HEK293 (cell line): Measurements from ENCODE around the gene SRRM2.
A peak's percentile ranks its signal among the peaks of the same experiment; 100 is the strongest.

Experiments used
- CTCF ChIA-PET: fragments of 350-600 bp; formaldehyde crosslinking; extraction: SDS; loops from one replicate; lab custom pipeline; 2021; ENCODE audit warnings: antibody characterized with exemption; lab: Yijun Ruan, JAX
- POLR2A ChIA-PET: fragments of 300-600 bp; formaldehyde crosslinking; extraction: SDS; loops from one replicate; lab custom pipeline; 2020; ENCODE audit warnings: antibody characterized with exemption, inconsistent platforms; lab: Yijun Ruan, JAX
- H3K27ac ChIP-seq: fragments of 200-500 bp; sonication (Bioruptor generic); 2 replicates; pipeline ENCODE4 v1.5.1; 2014; ENCODE audit warnings: low read depth, low read length, control low read depth, inconsistent platforms; ENCODE audit errors: extremely low read depth
- H3K36me3 ChIP-seq, 2 experiments: fragments of 200-500 bp in 1 of 2; sonication (Bioruptor generic) in 1 of 2; 1 replicate in 1 of 2; 2 replicates in 1 of 2; pipeline ENCODE4 v1.5.1; 2014 to 2017; ENCODE audit warnings: inconsistent platforms in 2 of 2, low read length in 2 of 2; ENCODE audit not compliant: control insufficient read depth in 2 of 2, insufficient read depth in 1 of 2
- H3K4me1 ChIP-seq: fragments of 200-500 bp; sonication (Bioruptor generic); 2 replicates; pipeline ENCODE4 v1.5.1; 2014; ENCODE audit warnings: mild to moderate bottlenecking, low read length, inconsistent platforms; ENCODE audit not compliant: control insufficient read depth, insufficient read depth
- H3K4me3 ChIP-seq: 2 replicates; pipeline ENCODE4 v1.5.1; 2011; ENCODE audit warnings: low read depth, mild to moderate bottlenecking, control low read depth, low read length, moderate library complexity
- H3K9me3 ChIP-seq: fragments of 200-500 bp; sonication (Bioruptor generic); 2 replicates; pipeline ENCODE4 v1.5.1; 2014; ENCODE audit warnings: low read depth, low read length, inconsistent platforms; ENCODE audit not compliant: control insufficient read depth, insufficient read depth
- EGR2 ChIP-seq: fragments of 450-650 bp; formaldehyde crosslinking; IDR thresholded peaks from 2 replicates; pipeline ENCODE4 v1.5.1; 2016; ENCODE audit warnings: low read depth, missing biosample characterization, missing genetic modification characterization
- GLIS1 ChIP-seq: fragments of 450-650 bp; formaldehyde crosslinking; IDR thresholded peaks from 2 replicates; pipeline ENCODE4 v1.5.1; 2016; ENCODE audit warnings: missing biosample characterization, missing genetic modification characterization
- KLF1 ChIP-seq: fragments of 450-650 bp; formaldehyde crosslinking; IDR thresholded peaks from 2 replicates; pipeline ENCODE4 v1.5.1; 2016; ENCODE audit warnings: missing biosample characterization, missing genetic modification characterization
- SCRT1 ChIP-seq: fragments of 450-650 bp; formaldehyde crosslinking; IDR thresholded peaks from 2 replicates; pipeline ENCODE4 v1.5.1; 2016; ENCODE audit warnings: missing biosample characterization, missing genetic modification characterization, borderline replicate concordance
- YY1 ChIP-seq: fragments of 450-650 bp; formaldehyde crosslinking; IDR thresholded peaks from 2 replicates; pipeline ENCODE4 v1.5.1; 2018; ENCODE audit warnings: missing biosample characterization, missing genetic modification characterization
- ZBTB48 ChIP-seq: fragments of 450-650 bp; formaldehyde crosslinking; IDR thresholded peaks from 2 replicates; pipeline ENCODE4 v1.5.1; 2016; ENCODE audit warnings: missing biosample characterization, missing genetic modification characterization
- ZIC2 ChIP-seq: fragments of 450-650 bp; formaldehyde crosslinking; IDR thresholded peaks from 2 replicates; pipeline ENCODE4 v1.5.1; 2016; ENCODE audit warnings: missing biosample characterization, missing genetic modification characterization
- ZNF10 ChIP-seq: fragments of 450-650 bp; formaldehyde crosslinking; IDR thresholded peaks from 2 replicates; pipeline ENCODE4 v1.5.1; 2017; ENCODE audit warnings: missing biosample characterization, missing genetic modification characterization
- ZNF2 ChIP-seq: fragments of 450-650 bp; formaldehyde crosslinking; IDR thresholded peaks from 2 replicates; pipeline ENCODE4 v1.5.1; 2016; ENCODE audit warnings: missing biosample characterization, missing genetic modification characterization
- ZNF24 ChIP-seq: fragments of 450-650 bp; formaldehyde crosslinking; IDR thresholded peaks from 2 replicates; pipeline ENCODE4 v1.5.1; 2016; ENCODE audit warnings: missing biosample characterization, missing genetic modification characterization
- ZNF335 ChIP-seq: fragments of 450-650 bp; formaldehyde crosslinking; conservative IDR thresholded peaks from 2 replicates; pipeline ENCODE4 v1.5.1; 2016; ENCODE audit warnings: missing biosample characterization, missing genetic modification characterization
- ZNF366 ChIP-seq: fragments of 450-650 bp; formaldehyde crosslinking; conservative IDR thresholded peaks from 2 replicates; pipeline ENCODE4 v1.5.1; 2016; ENCODE audit warnings: missing biosample characterization, missing genetic modification characterization
- ZNF37A ChIP-seq: fragments of 450-650 bp; IDR thresholded peaks from 2 replicates; pipeline ENCODE4 v1.5.1; 2018; ENCODE audit warnings: missing biosample characterization, missing genetic modification characterization
- ZNF423 ChIP-seq: fragments of 450-650 bp; formaldehyde crosslinking; IDR thresholded peaks from 2 replicates; pipeline ENCODE4 v1.5.1; 2016; ENCODE audit warnings: missing biosample characterization, missing genetic modification characterization
- ZNF426 ChIP-seq: fragments of 450-650 bp; formaldehyde crosslinking; IDR thresholded peaks from 2 replicates; pipeline ENCODE4 v1.5.1; 2017; ENCODE audit warnings: missing biosample characterization, missing genetic modification characterization, mild to moderate bottlenecking, inconsistent platforms, moderate library complexity
- ZNF529 ChIP-seq: fragments of 450-650 bp; formaldehyde crosslinking; IDR thresholded peaks from 2 replicates; pipeline ENCODE4 v1.5.1; 2017; ENCODE audit warnings: missing genetic modification characterization, missing biosample characterization; ENCODE audit not compliant: insufficient replicate concordance
- ZNF561 ChIP-seq: fragments of 450-650 bp; IDR thresholded peaks from 2 replicates; pipeline ENCODE4 v1.5.1; 2018; ENCODE audit warnings: missing biosample characterization, missing genetic modification characterization, borderline replicate concordance
- ZNF610 ChIP-seq: fragments of 450-650 bp; formaldehyde crosslinking; IDR thresholded peaks from 2 replicates; pipeline ENCODE4 v1.5.1; 2016; ENCODE audit warnings: missing biosample characterization, missing genetic modification characterization, borderline replicate concordance
- ZNF747 ChIP-seq: fragments of 450-650 bp; formaldehyde crosslinking; IDR thresholded peaks from 2 replicates; pipeline ENCODE4 v1.5.1; 2016; ENCODE audit warnings: missing biosample characterization, missing genetic modification characterization
- TF ChIP-seq, protein P1 (sequence below): fragments of 450-650 bp; formaldehyde crosslinking; IDR thresholded peaks from 2 replicates; pipeline ENCODE4 v1.5.1; 2017; ENCODE audit warnings: missing biosample characterization, missing genetic modification characterization
- TF ChIP-seq, protein P2 (sequence below): fragments of 450-650 bp; IDR thresholded peaks from 2 replicates; pipeline ENCODE4 v1.5.1; 2018; ENCODE audit warnings: missing biosample characterization, missing genetic modification characterization
- TF ChIP-seq, protein P3 (sequence below): fragments of 450-650 bp; formaldehyde crosslinking; IDR thresholded peaks from 2 replicates; pipeline ENCODE4 v1.5.1; 2016; ENCODE audit warnings: missing biosample characterization, missing genetic modification characterization
- TF ChIP-seq, protein P4 (sequence below): fragments of 450-650 bp; formaldehyde crosslinking; IDR thresholded peaks from 2 replicates; pipeline ENCODE4 v1.5.1; 2016; ENCODE audit warnings: missing biosample characterization, missing genetic modification characterization
- TF ChIP-seq, protein P5 (sequence below): fragments of 450-650 bp; formaldehyde crosslinking; IDR thresholded peaks from 2 replicates; pipeline ENCODE4 v1.5.1; 2017; ENCODE audit warnings: missing biosample characterization, mild to moderate bottlenecking, missing genetic modification characterization, moderate library complexity
- TF ChIP-seq, protein P6 (sequence below): fragments of 450-650 bp; formaldehyde crosslinking; IDR thresholded peaks from 2 replicates; pipeline ENCODE4 v1.5.1; 2016; ENCODE audit warnings: missing biosample characterization, missing genetic modification characterization

Gene SRRM2

DNA sequence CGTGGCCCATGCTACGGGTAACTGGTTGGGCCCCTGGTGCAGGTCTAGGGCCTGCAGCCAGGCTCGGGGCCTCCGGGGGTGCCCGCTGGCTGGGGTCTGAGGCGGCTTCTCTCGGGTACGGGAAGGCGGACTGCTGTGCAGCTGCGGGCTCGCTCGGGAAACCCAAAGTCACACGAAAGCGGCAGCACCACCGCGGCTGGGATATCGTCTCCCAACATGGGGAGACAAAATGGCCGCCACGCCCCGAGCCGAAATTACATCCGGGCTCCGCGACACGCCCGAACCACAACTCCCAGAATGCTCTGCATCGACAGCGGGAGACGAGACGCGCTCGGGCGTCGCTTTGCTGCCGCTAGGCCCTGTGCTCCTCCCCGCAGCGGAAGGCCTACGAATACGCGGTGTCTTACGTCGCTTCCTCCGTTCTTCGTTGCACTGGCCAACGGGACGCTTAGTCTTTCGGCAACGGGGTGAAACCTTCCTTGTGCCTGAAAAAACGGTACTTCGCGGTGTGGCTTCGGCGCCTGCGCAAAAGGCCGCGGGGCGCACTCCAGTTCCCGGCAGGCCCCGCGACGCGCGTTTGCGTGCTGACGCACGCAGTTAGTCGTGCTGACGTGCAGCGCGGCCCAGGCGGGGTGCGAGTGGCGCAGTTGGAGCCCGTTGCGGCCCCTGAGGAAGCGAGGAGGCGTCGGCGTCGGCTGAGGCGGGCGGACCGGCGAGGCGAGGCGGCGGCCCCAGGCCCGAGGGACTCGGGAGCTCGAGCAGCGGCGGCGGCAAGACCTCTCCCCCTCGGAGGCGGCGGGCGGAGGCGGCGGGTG lies at the start of gene SRRM2:
SRRM2 (plus strand) TSS at position 604 of the 815 bp plus-strand sequence. CDS start 3,727 bp downstream, outside the sequence.
- H3K4me3 ChIP-seq, result peak within 1 kb of the TSS; percentile 96
- H3K4me1 ChIP-seq, result peaks cover 5% of the 10 kb centered on the region
- peaks cover 9 to 53% of the 10 kb centered on the region in 2 experiments for H3K36me3 ChIP-seq
- CTCF ChIA-PET, result interaction anchor here (1.3 to 1.9 kb wide), 2 partner anchors 116 kb away, joined by 4 to 7 read pairs; no protein-coding TSS in a partner anchor
- no peaks in the 10 kb centered on the region for H3K9me3 ChIP-seq
- peak within 1 kb of the TSS; percentile 97 for H3K27ac ChIP-seq
- POLR2A ChIA-PET, result interaction anchor here (0.5 to 2.0 kb wide), 26 partner anchors 11 to 970 kb away, joined by 3 to 22 read pairs (median 4); partner anchors contain the start of genes ELOB, FLYWCH2, KCTD5 and NUBP2
- TF ChIP-seq, protein P1, sequence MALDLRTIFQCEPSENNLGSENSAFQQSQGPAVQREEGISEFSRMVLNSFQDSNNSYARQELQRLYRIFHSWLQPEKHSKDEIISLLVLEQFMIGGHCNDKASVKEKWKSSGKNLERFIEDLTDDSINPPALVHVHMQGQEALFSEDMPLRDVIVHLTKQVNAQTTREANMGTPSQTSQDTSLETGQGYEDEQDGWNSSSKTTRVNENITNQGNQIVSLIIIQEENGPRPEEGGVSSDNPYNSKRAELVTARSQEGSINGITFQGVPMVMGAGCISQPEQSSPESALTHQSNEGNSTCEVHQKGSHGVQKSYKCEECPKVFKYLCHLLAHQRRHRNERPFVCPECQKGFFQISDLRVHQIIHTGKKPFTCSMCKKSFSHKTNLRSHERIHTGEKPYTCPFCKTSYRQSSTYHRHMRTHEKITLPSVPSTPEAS (tag by site-specific recombination), result peak; percentile 40; the same call in 1 of the 2 replicates
- TF ChIP-seq ZNF747 (tag by site-specific recombination), result no peak
- TF ChIP-seq, protein P2, sequence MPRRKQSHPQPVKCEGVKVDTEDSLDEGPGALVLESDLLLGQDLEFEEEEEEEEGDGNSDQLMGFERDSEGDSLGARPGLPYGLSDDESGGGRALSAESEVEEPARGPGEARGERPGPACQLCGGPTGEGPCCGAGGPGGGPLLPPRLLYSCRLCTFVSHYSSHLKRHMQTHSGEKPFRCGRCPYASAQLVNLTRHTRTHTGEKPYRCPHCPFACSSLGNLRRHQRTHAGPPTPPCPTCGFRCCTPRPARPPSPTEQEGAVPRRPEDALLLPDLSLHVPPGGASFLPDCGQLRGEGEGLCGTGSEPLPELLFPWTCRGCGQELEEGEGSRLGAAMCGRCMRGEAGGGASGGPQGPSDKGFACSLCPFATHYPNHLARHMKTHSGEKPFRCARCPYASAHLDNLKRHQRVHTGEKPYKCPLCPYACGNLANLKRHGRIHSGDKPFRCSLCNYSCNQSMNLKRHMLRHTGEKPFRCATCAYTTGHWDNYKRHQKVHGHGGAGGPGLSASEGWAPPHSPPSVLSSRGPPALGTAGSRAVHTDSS, result peak; percentile 32; the same call in 1 of the 2 replicates
- peak; percentile 51; the same call in 1 of the 2 replicates for TF ChIP-seq GLIS1 (tag by site-specific recombination)
- TF ChIP-seq ZNF426, result no peak
- TF ChIP-seq ZIC2, result peak; percentile 82
- peak; percentile 62 for TF ChIP-seq KLF1 (tag by site-specific recombination)
- TF ChIP-seq ZNF2 (tag by site-specific recombination), result peak; percentile 85
- TF ChIP-seq EGR2, result no peak
- TF ChIP-seq, protein P3, sequence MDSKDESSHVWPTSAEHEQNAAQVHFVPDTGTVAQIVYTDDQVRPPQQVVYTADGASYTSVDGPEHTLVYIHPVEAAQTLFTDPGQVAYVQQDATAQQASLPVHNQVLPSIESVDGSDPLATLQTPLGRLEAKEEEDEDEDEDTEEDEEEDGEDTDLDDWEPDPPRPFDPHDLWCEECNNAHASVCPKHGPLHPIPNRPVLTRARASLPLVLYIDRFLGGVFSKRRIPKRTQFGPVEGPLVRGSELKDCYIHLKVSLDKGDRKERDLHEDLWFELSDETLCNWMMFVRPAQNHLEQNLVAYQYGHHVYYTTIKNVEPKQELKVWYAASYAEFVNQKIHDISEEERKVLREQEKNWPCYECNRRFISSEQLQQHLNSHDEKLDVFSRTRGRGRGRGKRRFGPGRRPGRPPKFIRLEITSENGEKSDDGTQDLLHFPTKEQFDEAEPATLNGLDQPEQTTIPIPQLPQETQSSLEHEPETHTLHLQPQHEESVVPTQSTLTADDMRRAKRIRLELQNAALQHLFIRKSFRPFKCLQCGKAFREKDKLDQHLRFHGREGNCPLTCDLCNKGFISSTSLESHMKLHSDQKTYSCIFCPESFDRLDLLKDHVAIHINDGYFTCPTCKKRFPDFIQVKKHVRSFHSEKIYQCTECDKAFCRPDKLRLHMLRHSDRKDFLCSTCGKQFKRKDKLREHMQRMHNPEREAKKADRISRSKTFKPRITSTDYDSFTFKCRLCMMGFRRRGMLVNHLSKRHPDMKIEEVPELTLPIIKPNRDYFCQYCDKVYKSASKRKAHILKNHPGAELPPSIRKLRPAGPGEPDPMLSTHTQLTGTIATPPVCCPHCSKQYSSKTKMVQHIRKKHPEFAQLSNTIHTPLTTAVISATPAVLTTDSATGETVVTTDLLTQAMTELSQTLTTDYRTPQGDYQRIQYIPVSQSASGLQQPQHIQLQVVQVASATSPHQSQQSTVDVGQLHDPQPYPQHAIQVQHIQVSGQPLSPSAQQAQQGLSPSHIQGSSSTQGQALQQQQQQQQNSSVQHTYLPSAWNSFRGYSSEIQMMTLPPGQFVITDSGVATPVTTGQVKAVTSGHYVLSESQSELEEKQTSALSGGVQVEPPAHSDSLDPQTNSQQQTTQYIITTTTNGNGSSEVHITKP (tag by site-specific recombination), result peak; percentile 74
- TF ChIP-seq ZNF10 (tag by site-specific recombination), result 0 out of 2 replicates have a peak, but pooled peaks have one; percentile 22
- no peak for TF ChIP-seq ZNF423 (tag by site-specific recombination)
- TF ChIP-seq, protein P4, sequence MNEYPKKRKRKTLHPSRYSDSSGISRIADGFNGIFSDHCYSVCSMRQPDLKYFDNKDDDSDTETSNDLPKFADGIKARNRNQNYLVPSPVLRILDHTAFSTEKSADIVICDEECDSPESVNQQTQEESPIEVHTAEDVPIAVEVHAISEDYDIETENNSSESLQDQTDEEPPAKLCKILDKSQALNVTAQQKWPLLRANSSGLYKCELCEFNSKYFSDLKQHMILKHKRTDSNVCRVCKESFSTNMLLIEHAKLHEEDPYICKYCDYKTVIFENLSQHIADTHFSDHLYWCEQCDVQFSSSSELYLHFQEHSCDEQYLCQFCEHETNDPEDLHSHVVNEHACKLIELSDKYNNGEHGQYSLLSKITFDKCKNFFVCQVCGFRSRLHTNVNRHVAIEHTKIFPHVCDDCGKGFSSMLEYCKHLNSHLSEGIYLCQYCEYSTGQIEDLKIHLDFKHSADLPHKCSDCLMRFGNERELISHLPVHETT (tag by site-specific recombination), result peak; percentile 72
- TF ChIP-seq, protein P5, sequence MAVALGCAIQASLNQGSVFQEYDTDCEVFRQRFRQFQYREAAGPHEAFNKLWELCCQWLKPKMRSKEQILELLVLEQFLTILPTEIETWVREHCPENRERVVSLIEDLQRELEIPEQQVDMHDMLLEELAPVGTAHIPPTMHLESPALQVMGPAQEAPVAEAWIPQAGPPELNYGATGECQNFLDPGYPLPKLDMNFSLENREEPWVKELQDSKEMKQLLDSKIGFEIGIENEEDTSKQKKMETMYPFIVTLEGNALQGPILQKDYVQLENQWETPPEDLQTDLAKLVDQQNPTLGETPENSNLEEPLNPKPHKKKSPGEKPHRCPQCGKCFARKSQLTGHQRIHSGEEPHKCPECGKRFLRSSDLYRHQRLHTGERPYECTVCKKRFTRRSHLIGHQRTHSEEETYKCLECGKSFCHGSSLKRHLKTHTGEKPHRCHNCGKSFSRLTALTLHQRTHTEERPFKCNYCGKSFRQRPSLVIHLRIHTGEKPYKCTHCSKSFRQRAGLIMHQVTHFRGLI (tag by site-specific recombination), result peak; percentile 71
- 0 out of 2 replicates have a peak, but pooled peaks have one; percentile 28 for TF ChIP-seq ZBTB48 (tag by site-specific recombination)
- TF ChIP-seq ZNF37A, result peak; percentile 43; the same call in 1 of the 2 replicates
- no peak for TF ChIP-seq SCRT1
- TF ChIP-seq ZNF561, result peak; percentile 83
- TF ChIP-seq ZNF24 (tag by site-specific recombination), result peak; percentile 90
- peak; percentile 73; the same call in 1 of the 2 replicates for TF ChIP-seq ZNF610 (tag by site-specific recombination)
- TF ChIP-seq, protein P6, sequence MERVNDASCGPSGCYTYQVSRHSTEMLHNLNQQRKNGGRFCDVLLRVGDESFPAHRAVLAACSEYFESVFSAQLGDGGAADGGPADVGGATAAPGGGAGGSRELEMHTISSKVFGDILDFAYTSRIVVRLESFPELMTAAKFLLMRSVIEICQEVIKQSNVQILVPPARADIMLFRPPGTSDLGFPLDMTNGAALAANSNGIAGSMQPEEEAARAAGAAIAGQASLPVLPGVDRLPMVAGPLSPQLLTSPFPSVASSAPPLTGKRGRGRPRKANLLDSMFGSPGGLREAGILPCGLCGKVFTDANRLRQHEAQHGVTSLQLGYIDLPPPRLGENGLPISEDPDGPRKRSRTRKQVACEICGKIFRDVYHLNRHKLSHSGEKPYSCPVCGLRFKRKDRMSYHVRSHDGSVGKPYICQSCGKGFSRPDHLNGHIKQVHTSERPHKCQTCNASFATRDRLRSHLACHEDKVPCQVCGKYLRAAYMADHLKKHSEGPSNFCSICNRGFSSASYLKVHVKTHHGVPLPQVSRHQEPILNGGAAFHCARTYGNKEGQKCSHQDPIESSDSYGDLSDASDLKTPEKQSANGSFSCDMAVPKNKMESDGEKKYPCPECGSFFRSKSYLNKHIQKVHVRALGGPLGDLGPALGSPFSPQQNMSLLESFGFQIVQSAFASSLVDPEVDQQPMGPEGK (tag by site-specific recombination), result peak; percentile 89
- TF ChIP-seq ZNF366 (tag by site-specific recombination), result no peak
- TF ChIP-seq ZNF529 (tag by site-specific recombination), result no peak
- peak; percentile 100 for TF ChIP-seq ZNF335
- peak; percentile 98 for TF ChIP-seq YY1 (tag by site-specific recombination)
